LNCAP (cell line): ENCODE measurements around the gene ROBO1.

ENCODE experiments used
- TF ChIP-seq, protein P1 (sequence below): fragments of 450-650 bp; IDR thresholded peaks from 2 replicates; pipeline ENCODE4 v1.5.1; 2017; ENCODE audit warnings: mild to moderate bottlenecking

Gene ROBO1

DNA sequence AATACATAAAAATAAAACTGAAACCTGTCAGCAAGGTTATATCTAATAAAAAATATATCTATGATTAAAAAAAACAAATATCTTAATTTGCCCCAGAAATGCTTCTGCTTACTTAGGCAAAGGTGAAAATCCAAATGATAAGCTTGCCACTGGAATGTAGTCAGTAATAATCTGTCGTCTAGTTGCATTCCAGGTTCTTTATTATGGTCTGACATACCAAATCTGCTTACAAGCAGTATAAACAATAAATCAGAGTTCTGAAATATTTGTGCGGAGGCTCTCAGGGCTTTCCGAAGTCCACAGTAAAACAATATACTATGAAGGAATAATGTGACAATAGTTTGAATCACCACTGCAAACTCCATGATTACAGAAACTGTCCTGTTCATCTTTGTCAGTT lies 1133.5 kb downstream of the ROBO1 start:
- TF ChIP-seq, protein P1, sequence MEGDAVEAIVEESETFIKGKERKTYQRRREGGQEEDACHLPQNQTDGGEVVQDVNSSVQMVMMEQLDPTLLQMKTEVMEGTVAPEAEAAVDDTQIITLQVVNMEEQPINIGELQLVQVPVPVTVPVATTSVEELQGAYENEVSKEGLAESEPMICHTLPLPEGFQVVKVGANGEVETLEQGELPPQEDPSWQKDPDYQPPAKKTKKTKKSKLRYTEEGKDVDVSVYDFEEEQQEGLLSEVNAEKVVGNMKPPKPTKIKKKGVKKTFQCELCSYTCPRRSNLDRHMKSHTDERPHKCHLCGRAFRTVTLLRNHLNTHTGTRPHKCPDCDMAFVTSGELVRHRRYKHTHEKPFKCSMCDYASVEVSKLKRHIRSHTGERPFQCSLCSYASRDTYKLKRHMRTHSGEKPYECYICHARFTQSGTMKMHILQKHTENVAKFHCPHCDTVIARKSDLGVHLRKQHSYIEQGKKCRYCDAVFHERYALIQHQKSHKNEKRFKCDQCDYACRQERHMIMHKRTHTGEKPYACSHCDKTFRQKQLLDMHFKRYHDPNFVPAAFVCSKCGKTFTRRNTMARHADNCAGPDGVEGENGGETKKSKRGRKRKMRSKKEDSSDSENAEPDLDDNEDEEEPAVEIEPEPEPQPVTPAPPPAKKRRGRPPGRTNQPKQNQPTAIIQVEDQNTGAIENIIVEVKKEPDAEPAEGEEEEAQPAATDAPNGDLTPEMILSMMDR, result no peak

DNA sequence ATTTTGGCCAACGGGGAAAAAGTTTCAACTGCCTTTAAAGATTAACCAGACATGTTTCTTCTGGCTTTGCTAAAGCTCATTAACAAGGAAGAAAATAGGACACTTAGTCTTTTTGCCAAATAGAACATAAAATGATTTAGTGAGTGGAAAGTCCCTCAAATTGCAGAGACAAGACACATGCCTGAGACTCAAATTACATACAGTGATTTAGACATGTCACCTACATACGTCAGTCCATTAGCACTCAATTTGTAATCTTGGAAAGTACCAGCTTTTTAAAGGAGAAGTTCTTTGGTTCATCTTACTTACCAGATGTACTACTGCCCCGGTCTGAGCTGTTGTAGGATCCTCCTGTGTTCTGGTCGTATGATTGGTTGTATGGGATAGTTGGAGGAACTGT lies 1134.2 kb downstream of the ROBO1 start:
- TF ChIP-seq, protein P1, result no peak

DNA sequence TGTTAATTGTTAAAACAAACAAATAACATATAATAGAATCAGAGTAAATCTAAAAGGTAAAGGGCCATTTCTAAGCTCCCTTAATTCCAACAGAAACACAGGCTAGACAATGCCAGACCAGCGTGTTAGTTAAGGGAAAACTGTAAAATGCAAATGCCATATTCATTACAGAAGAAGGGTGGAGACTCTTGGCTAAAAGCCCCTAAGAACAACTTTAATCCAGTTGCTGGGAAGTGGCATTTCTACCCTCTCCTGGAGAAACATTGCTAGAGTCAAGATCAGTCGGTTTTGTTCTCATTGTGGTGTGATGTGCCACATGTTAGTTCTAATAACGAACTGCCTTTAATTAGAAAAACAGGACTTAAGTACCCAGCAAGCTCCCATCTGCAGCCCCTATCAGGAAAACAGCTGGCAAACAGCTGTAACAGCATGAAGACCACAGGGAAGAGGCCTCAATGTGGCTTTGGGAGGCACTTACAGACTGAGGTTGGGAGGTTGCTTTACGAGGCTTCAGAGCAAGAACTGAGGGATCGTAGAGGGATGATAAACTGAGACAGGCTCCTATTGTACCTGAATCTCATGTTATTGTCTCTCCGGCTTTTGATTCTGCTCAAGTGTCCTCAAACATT lies 1134.8 kb downstream of the ROBO1 start:
- TF ChIP-seq, protein P1, result no peak

DNA sequence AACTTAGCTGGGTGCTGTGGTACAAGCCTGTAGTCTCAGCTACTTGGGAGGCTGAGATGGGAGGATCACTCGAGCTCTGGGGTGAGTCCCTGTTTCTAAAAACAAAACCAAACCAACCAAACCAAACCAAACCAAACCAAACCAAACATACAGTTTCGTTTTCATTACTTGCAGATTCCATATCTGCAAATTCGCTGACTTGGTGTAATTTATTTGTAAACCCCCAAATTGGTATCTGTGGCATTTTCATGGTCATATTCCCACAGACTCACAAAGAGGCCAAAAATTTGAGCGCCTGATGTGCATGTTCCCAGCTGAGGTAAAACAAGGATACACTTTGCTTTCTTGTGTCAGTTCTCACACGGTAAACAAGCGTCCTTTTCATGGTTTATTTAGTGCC lies 1138.3 kb downstream of the ROBO1 start:
- TF ChIP-seq, protein P1, result no peak

DNA sequence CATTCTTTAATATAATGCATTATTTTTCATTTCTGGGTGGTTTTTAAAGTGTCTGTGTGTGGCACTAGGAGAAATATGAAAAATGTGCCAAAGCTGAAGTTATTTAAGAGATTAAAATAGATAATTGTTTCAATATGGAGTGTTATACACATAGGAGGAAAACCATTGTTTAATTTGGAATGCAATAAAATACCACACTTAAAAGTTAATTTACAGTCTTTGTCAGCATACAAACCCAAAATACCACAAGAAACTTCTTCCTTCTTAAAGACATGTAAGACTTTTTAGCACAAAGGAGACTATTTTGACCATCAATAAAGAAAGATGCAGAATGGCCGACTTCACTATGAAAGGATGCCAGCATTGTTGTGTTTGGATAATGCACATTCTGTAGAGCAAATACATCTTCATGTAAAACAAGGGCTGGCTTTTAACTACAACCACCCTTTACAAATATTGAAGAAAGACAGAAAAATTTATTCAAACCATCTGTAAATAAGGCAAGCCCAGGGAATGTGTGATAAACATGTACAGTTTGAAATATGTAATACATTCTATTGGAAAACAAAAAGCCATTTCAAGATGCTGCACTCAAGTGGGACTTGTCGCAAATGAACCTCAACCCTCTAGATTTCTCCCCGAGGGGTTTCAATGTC lies 1146.6 kb downstream of the ROBO1 start:
- TF ChIP-seq, protein P1, result no peak

DNA sequence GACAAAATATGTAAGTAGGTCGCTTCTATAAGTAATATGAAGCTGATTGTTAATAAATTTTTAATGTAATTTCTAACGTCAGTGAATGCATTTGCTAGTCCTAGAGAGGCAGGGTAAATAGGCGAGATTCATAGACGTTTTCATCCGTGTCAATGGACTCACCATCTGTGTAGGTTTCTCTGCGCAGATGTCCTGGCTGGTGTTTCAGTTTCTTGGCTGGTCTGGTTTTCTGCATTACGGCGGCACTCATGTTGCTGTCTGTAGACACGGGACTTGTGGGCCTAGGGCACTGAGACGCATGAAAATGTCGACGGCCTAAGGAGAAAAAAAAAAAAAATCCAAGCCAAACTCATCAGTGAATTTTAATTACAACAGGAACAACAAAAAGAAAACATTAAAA lies 1153.3 kb downstream of the ROBO1 start:
- TF ChIP-seq, protein P1, result no peak

DNA sequence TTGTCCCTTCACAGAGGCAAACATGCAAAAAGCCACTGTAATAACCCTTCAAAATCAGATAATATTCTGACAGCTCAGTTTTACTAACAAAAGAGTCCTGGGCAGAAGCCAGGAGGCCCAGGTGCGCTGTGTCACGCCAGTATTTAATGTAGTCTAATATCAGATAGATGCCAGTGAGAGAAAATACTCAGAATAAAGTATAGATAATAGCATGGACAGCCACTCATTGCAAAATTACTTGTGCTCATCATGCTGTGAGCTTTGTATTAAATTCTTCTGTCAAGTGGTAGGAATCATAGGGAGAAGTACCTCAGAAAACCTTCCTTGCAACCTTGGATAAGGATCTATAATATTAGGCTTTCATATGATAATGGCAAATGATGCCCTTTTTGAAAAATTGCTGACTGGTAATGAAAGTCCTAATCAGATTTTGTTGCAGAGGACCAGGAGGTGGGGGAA lies 1154.3 kb downstream of the ROBO1 start:
- TF ChIP-seq, protein P1, result no peak
